ENCODE measurements around the gene GRAMD2B. TPM values are rescaled to one million over a fixed set of nuclear protein-coding genes. Genes with fewer than 3 reads are reported as not detected.

The GRAMD2B gene
- total RNA-seq, 1 experiment from 2014 or later: 7.2 TPM

GRCh38 chr5:126512451-126512850 lies 89.2 kb downstream of the GRAMD2B start:
- Histone ChIP-seq H3K4me3 (replicated peaks in 1 of 2; ENCODE audit: low read depth in 1 of 2, low read length in 2 of 2) (no peak overlapping the region), H4K20me1 (ENCODE audit: insufficient read depth) (no peaks in the 10 kb centered on the region), H3K9ac (ENCODE audit: low read length) (no peak overlapping the region), H3K9me2 (ENCODE audit: insufficient read depth) (no peaks in the 10 kb centered on the region), H2AFZ (ENCODE audit: low read depth, low read length, poor library complexity, severe bottlenecking) (no peak overlapping the region), H3K36me3 (ENCODE audit: control insufficient read depth in 1 of 2, insufficient read depth in 2 of 2, low read length in 2 of 2) (no peaks in the 10 kb centered on the region), H3K4me2 (ENCODE audit: low read length) (no peak overlapping the region), H3K27ac (ENCODE audit: low read depth, low read length) (no peak overlapping the region), H3K27me3 (ENCODE audit: insufficient read depth, low read length) (no peaks in the 10 kb centered on the region), H3K4me1 (ENCODE audit: control insufficient read depth in 1 of 2, insufficient read depth in 2 of 2, low read length in 2 of 2) (peaks cover 4 to 7% of the 10 kb centered on the region in 2 experiments; a peak in 3 of 4 replicates), H3K79me2 (ENCODE audit: insufficient read depth, low read length) (no peaks in the 10 kb centered on the region), H3K9me3 (ENCODE audit: control insufficient read depth in 1 of 2, insufficient read depth in 1 of 2, low read depth in 1 of 2, low read length in 2 of 2) (no peaks in the 10 kb centered on the region)
- BruUV-seq (replicated peaks): no TSS peak
- no peak for TF ChIP-seq ZFX (IDR thresholded peaks at IDR 0.05)
- no peak for TF ChIP-seq CTCF (IDR thresholded peaks at IDR 0.05 in 2 of 3, conservative IDR thresholded peaks at IDR 0.05 in 1 of 3; ENCODE audit: borderline replicate concordance in 1 of 3, insufficient read depth in 1 of 3, low read depth in 2 of 3, low read length in 2 of 3)
- no peak for TF ChIP-seq SP1 (IDR thresholded peaks at IDR 0.05; ENCODE audit: low read depth)
- TF ChIP-seq JUND (IDR thresholded peaks at IDR 0.05): no peak
- ChIA-PET POLR2A (no interaction called here), CTCF (interaction anchor here (2.2 kb wide), 1 partner anchor 12 kb away, joined by 12 read pairs; no protein-coding TSS in a partner anchor), RAD21 (ENCODE audit: low non-redundant PET in 1 of 2, low total read pairs in 2 of 2, uncharacterized antibody in 2 of 2, unreplicated experiment in 2 of 2) (no interaction called here)
- DNase-seq (ENCODE audit: low read depth, low spot score): no peak
- intact Hi-C loops (cut with micrococcal nuclease): no loop called here
- no peak for ATAC-seq

GRCh38 chr5:126513302-126513701 lies 90.1 kb downstream of the GRAMD2B start:
- no peaks in the 10 kb centered on the region for H3K9me2 ChIP-seq (ENCODE audit: insufficient read depth)
- DNase-seq (ENCODE audit: low read depth, low spot score) (no peak), ATAC-seq (no peak)
- H4K20me1 ChIP-seq (ENCODE audit: insufficient read depth): no peaks in the 10 kb centered on the region
- no peak overlapping the region for H3K4me2 ChIP-seq (ENCODE audit: low read length)
- no peak overlapping the region for H3K4me3 ChIP-seq (replicated peaks in 1 of 2; ENCODE audit: low read depth in 1 of 2, low read length in 2 of 2)
- POLR2A ChIA-PET: no interaction called here
- BruUV-seq (replicated peaks): no TSS peak
- H3K27me3 ChIP-seq (ENCODE audit: insufficient read depth, low read length): no peaks in the 10 kb centered on the region
- no peak overlapping the region for H3K9ac ChIP-seq (ENCODE audit: low read length)
- RAD21 ChIA-PET (ENCODE audit: low non-redundant PET in 1 of 2, low total read pairs in 2 of 2, uncharacterized antibody in 2 of 2, unreplicated experiment in 2 of 2): no interaction called here
- TF ChIP-seq CBX3 (IDR thresholded peaks at IDR 0.05; ENCODE audit: low read depth) (no peak), TCF7L2 (IDR thresholded peaks at IDR 0.05; ENCODE audit: borderline replicate concordance, extremely low read depth, insufficient read depth, insufficient read length) (no peak), EGR1 (IDR thresholded peaks at IDR 0.05; ENCODE audit: low read depth) (no peak), SIN3A (IDR thresholded peaks at IDR 0.05; ENCODE audit: low read depth) (no peak), CEBPB (IDR thresholded peaks at IDR 0.05; ENCODE audit: low read depth) (no peak), ZNF274 (IDR thresholded peaks at IDR 0.05; ENCODE audit: low read depth, low read length) (no peak), SRF (IDR thresholded peaks at IDR 0.05; ENCODE audit: low read depth) (no peak), ATF3 (IDR thresholded peaks at IDR 0.05) (no peak), POLR2A (IDR thresholded peaks at IDR 0.05; ENCODE audit: borderline replicate concordance, extremely low read depth, insufficient read depth, insufficient read length) (no peak), ELF1 (IDR thresholded peaks at IDR 0.05; ENCODE audit: borderline replicate concordance, low read depth) (no peak), YY1 (IDR thresholded peaks at IDR 0.05; ENCODE audit: extremely low read depth, insufficient replicate concordance, low read depth, low read length) (no peak), ZBTB33 (IDR thresholded peaks at IDR 0.05; ENCODE audit: extremely low read depth, insufficient replicate concordance, low read length) (no peak), MAX (IDR thresholded peaks at IDR 0.05) (no peak), ZFX (IDR thresholded peaks at IDR 0.05) (no peak), JUND (IDR thresholded peaks at IDR 0.05) (no peak)
- CTCF ChIA-PET: interaction anchor here (2.2 kb wide), 1 partner anchor 13 kb away, joined by 12 read pairs; no protein-coding TSS in a partner anchor
- no peak overlapping the region for H3K27ac ChIP-seq (ENCODE audit: low read depth, low read length)
- H3K9me3 ChIP-seq (ENCODE audit: control insufficient read depth in 1 of 2, insufficient read depth in 1 of 2, low read depth in 1 of 2, low read length in 2 of 2): no peaks in the 10 kb centered on the region
- H3K36me3 ChIP-seq (ENCODE audit: control insufficient read depth in 1 of 2, insufficient read depth in 2 of 2, low read length in 2 of 2): no peaks in the 10 kb centered on the region
- peaks cover 4 to 7% of the 10 kb centered on the region in 2 experiments; a peak in 3 of 4 replicates for H3K4me1 ChIP-seq (ENCODE audit: control insufficient read depth in 1 of 2, insufficient read depth in 2 of 2, low read length in 2 of 2)
- no peaks in the 10 kb centered on the region for H3K79me2 ChIP-seq (ENCODE audit: insufficient read depth, low read length)
- H2AFZ ChIP-seq (ENCODE audit: low read depth, low read length, poor library complexity, severe bottlenecking): no peak overlapping the region
- intact Hi-C loops (cut with micrococcal nuclease): no loop called here
